GM18858 (cell line): ENCODE results near the gene GTPBP6.
"Not testable (repeated sequence)": the region's sequence is repeated elsewhere in the genome, so short reads cannot be mapped to it uniquely, and the experiment has no call there.

ENCODE experiments used
- ATAC-seq: cut with Tn5 transposase; IDR thresholded peaks from one replicate; pipeline ENCODE4 v1.9.1; 2021; ENCODE audit not compliant: unreplicated experiment

GTPBP6 gene

DNA sequence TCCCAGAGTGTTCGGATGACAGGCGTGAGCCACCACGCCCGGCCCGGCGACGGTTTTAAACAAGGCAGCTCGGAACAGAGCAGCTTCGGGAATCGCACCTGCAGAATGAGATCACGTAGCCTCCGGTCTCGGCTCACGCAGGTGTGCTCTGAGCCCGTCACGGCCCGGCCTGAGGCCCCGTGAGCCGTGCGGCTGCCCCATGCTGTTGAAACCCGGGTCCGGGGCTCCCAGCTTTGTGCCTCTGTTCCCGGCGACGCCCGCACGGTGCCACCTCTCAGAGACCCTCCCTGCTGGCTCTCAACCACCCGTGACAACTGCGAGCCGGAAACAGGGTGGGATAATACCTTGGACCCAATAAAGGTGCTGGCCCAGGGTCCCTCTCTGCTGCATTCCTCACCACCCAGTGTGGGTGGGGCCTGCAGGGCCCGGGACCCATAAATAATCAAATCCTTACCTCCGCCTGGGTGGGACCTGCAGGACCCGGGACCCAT is 50.8 kb downstream of the GTPBP6 start:
- ATAC-seq, result no peak

DNA sequence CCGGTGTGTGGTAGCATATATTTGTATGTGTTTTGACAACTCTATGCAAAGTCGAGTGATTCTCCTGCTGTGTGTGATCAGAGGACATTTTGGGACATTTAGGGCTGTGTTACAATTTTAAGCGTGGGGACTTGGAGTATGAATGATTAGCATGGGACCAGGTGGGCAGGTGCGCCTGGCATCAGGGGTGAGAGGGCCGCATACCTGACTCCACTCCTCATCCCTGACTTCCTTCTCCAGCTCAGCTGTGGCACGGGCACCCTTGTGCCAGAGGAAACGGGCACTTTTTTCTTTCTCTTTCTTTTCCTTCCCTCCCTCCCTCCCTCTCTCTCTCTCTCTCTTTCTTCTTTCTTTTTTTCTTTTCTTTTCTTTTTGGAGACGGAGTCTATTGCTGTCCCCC is 53.1 kb downstream of the GTPBP6 start:
- ATAC-seq, result no peak

DNA sequence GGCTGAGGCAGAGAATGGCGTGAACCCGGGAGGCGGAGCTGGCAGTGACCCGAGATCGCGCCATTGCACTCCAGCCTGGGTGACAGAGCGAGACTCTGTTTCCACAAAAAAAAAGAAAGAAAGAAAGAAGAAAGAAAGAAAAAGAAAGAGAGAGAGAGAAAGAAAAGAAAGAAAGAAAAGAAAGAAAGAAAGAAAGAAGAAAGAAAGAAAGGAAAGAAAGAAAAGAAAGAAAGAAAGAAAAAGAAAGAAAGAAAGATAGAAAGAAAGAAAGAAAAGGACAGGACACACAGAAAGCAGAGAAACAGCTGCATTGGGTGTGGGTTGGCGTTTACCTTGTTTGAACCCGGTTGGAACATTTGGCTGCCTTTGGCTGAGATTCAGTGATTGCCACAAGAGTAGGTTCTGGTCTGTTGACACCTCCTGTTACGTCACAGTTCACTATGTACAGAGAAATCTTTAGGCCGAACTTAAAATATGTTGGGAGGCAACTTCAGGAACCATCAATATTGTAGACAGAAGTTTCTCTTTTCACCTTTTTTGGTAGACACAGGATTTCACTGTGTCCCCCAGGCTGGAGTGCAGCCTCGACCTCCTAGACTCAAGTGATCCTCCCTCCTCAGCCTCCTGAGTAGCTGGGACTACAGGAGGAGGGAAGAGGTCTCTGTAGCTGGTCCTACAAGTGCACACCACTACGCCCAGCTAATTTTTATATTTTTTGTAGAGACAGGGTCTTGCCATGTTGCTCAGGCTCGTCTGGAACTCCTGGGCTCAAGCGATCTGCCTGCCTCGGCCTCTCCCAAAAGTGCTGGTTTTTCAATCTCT is 53.8 kb downstream of the GTPBP6 start:
- no peak for ATAC-seq

DNA sequence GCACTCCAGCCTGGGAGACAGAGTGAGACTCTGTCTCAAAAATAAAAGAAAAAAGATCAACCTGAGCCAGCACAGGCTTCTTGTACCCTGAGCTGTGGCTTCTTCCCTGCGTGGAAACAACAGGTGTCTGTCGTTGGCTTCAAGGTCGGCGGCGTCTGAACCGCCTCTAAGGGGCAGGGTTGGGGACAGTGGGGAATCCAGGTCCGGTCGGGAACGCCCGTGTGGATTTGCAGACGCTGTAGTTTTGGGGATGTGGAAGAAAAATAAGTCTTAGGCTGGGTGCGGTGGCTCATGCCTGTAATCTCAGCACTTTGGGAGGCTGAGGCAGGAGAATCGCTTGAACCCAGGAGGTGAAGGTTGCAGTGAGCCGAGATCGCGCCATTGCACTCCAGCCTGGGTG is 54.6 kb downstream of the GTPBP6 start:
- ATAC-seq, result not testable (repeated sequence)

DNA sequence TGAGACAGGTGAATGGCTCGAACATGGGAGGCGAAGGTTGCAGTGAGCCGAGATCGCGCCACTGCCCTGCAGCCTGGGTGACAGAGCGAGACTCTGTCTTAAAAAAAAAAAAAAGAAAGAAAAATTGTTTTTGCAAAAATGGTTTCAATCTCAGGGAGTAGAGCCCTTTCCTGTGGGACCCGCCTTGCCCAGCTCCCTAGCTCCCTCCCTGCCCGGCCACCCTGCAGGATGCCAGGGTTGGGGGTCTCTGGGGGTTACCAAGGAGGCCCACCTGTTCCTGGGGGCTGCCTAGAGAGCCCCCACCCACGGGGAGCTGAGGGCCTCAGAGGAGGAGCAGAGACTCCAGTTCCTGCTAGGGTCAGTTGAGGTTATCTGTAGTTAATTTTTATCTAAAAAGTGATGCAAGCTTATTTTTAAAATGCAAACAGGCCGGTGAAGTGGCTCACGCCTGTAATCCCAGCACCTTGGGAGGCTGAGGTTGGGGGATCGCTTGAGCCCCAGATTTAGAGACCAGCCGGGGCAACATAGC is 56.2 kb downstream of the GTPBP6 start:
- ATAC-seq, result no peak

DNA sequence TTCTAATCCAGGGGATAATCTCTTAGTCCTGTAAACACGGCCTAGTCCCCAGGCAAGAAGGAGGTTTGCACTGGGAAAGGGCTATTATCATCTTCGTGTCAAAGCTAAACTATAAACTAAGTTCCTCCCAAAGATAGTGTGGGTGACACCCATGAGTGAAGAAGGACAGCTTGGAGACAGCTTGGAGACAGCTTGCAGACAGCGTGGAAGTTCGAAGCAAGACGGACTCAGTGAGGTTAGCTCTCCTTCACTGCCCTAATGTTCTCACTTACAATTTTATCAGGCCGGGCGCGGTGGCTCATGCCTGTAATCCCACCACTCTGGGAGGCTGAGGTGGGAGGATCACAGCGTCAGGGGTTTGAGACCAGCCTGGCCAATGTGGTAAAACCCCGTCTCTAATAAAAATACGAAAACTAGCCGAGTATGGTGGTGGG is 56.7 kb downstream of the GTPBP6 start:
- no peak for ATAC-seq

DNA sequence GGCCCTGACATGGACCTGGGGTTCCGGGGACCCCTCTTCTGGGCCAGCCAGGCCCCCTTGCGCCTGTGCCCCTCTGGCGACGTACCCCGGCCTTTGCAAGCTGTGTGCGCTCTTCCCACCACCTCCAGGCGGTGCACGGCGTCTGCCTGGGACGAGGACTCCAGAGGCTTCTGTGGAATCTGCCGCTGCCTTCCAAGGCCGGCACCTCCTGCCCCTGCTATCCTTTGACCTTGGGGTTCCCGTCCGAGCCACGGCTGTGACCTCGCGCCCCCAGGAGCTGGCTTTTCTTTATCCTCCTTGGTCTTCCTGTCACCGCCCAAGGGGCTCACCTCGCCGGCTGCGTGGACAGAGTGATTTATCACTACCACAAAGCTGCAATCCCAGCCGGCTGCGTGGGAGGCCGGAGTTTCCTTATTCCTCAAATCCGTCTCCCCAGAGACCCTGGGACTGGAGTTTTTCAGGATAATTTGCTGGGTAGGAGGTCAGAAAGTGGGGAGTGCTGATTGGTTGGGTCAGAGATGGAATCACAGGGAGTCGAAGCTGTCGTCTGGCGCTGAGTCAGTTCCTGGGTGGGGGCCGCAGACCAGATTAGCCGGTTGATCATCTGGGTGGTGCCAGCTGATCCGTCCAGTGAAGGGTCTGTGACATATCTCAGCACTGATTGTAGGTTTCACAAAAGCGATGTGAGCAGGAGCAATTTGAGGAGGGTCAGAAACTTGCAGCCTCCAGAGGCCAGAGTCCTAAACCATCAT is 57.3 kb downstream of the GTPBP6 start:
- no peak for ATAC-seq

DNA sequence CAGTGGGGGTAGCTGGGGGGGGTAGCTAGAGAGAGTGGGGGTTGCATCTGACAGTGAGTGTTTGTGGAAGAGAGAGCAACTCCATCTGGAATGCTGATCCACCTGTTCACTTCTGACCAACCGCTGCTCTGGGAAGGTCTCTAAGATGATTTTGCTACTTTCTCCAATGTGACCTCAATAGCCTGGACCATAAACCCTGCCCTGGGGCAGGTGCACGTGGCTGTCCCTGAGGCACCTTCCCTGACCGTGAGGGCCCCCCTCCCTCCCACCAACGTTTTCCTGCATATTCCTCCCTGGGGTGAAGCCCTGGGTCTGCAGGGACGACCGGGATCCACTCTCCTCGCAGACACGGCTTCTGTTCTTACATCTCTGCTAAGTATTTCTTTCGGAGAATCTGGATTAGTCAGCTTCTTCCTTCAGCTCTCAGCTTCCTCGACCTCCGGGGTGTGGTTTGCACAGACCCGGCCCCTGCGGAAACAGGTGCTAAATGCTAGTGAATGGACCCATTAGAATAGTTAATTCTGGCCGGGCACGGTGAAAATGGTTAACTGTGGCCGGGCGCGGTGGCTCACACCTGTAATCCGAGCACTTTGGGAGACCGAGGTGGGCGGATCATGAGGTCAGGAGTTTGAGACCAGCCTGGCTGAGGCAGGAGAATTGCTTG is 58.8 kb downstream of the GTPBP6 start:
- ATAC-seq, result no peak

DNA sequence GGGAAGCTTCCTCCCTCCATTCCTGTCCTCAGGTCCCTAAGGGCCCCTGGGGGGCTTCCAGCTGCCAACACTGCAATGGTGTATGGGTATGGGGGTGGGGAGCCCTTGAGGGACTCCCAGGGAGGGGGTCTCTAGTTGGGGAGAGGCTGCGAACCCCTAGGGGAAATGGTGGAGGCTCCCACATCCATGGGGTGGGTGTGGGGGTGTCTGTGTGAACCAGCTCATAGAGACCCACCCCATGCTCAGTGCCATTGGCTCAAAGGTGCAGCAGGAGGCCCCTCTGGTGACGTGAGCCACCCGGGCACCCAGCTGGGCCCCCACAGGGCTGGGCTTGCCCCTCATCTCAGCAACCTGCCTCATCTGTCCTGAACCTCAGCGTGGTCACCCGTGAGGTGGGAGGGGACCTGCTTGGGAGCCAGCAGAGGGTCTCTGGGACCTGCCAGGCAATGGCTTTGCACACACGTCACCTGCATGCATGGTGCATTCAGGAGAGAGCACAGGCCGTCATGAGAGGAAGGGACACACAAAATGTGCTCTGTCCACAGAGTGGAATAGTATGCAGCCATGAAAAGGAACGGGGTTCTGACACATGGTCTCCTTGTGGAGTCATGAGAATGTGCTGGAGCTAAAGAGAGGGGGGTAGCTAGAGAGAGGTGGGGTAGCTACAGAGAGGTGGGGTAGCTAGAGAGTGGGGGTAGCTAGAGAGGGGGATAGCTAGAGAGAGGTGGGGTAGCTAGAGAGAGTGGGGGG is 60.1 kb downstream of the GTPBP6 start:
- no peak for ATAC-seq

DNA sequence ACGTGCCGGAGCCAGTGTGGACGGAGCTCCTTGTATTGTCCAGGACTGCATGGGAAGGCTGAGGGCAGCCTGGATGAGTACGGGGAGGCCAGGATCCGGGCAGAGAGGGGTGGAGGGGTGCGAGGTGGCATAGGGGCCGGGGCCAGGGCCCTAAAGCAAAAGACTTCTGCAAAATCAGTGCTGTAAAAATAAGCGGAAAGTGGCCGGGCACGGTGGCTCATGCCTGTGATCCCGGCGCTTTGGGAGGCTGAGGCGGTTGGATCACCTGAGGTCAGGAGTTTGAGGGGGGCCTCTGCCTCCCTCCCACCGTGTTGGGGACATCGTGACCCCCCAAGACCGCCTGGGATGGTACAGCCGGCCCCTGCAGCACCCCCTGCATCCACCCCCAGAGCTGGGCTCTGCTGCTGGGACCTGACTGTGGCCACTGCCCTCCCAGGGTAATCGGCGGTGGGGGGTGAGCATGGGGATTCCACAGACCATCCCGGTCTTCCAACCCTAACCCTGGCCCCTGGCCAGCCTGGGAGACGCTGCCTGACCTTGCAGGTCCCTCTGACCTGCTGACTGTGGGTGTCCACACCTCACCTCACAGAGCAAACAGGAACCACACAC is 60.8 kb downstream of the GTPBP6 start:
- ATAC-seq, result no peak

DNA sequence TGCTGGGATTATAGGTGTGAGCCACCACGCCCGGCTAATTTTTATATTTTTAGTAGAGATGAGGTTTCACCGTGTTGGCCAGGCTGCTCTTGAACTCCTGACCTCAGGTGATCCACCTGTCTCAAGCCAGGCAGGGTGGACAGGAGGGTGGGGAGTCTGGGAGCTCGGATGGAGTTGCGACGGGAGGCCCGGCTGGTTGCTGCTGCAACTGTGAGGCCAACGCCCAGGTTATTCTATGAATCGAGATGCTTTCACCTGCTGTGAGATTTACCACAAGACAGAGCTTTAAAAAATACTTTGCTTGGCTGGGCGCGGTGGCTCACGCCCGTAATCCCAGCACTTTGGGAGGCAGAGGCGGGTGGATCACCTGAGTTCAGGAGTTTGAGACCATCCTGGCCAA is 61.5 kb downstream of the GTPBP6 start:
- ATAC-seq, result not testable (repeated sequence)

DNA sequence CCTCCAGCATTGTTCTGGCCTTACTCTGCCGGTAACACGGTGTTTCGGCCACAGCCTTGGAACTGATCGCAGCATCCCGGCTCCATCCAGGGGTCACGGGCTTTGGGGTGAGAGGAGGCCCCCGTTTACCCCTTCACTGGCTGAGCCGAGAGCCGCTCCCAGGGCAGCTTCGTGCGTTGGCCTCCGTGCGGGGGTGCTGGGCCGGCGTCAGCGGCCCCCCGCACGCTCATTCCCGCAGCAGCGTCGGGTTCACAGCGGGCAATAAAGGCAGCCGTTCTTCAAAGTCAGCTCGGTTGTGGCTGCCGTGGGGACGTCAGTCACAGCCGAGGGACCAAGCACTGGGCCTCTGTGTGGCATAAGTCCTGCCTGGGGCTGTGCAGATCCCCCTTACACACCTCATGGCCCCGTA is 62.7 kb downstream of the GTPBP6 start:
- no peak for ATAC-seq
